HG03095 (cell line): Measurements from ENCODE around the gene PODXL2.
"Not testable (repeated sequence)": the region's sequence is repeated elsewhere in the genome, so short reads cannot be mapped to it uniquely, and the experiment has no call there.

Source experiments
- ATAC-seq: cut with Tn5 transposase; IDR thresholded peaks from one replicate; pipeline ENCODE4 v1.9.1; 2021; ENCODE audit warnings: moderate library complexity; ENCODE audit not compliant: unreplicated experiment

PODXL2 gene

DNA sequence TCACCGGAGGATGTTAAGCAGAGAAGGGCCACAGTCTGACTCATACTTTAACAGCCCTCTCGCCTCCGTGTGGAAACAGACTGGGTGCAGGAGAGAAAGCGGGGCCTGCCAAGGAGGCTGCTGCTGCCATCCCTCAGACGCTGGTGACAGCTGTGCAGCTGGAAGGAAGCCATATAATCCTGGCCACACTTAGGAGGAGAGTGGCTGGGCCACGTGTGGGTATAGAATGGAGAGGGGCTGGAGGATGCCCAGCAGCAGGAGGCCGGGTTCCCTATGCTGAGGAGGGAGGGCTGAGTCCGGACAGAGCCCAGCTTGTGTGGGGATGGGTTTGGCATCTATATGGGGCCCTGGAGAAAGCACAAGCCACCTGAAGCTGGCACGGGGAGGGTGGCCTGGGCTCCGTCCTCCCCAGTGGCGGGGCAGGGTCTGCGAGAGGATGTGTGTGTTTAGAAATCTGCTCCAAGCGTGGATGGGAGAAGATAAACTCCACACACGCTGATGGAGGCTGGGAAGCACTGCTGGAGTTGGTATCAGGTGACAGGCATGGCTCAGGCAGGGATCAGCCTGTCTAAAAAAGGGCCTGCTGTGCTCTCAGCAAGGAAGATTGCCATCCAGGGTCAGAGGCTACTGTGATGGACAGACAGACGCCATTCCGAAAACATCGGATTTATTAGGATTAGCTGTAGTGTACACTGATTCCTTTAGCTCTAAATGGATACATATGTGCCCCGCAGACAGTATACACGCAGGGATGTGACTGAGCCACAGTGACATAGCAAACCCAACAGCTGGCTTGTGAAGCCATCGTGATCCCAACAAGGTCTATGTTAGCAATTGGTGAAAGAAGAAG lies 59.7 kb downstream of the PODXL2 start:
- no peak for ATAC-seq

DNA sequence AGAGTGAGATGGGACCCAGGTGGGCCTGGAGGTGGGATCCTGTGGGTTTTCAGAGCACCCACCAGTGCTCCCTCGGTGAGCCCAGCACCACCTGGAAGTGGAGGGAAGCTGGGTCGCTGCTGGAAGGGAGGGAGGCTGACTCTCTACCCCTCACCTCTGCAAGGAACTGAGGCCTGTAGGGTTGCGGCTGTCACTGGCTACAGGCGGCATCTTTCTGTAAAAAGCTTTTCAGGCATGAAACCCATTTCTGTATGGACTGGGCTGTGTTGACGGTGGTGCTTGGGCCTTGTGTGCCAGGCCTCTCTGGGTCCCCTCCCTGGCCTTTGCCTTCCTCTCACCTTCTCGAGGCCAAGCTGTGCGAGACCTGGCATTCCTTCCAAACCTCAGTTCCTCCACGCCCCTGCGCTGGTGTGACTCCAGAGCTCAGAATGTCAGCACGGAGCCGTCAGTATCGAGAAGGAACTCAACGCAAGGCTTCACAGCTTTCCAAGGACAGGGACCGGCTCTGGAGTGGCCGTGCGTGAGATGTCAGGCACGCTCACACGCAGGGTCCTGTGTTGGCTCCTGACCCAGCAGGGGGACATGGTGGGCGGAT lies 60.4 kb downstream of the PODXL2 start:
- ATAC-seq: no peak

DNA sequence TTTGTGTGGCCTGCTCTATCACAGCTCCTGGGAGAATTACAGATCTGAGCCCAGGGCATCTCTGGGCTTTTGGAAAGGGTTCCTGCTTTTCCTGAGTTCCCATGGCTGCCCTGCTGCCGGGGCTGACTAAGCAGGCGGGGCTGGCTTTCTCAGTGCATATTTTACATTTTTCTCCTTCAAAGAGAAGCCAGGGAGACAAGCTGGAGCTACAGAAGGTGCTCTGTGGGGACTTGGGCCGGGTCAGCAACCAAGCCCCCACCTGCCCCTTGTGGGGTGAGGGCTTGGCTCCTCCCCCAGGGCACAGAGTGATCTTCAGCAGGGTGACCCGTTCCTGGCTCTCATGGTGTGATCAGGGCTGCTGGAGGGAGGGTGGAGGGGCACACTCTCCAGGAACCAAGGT lies 61.1 kb downstream of the PODXL2 start:
- ATAC-seq: no peak

DNA sequence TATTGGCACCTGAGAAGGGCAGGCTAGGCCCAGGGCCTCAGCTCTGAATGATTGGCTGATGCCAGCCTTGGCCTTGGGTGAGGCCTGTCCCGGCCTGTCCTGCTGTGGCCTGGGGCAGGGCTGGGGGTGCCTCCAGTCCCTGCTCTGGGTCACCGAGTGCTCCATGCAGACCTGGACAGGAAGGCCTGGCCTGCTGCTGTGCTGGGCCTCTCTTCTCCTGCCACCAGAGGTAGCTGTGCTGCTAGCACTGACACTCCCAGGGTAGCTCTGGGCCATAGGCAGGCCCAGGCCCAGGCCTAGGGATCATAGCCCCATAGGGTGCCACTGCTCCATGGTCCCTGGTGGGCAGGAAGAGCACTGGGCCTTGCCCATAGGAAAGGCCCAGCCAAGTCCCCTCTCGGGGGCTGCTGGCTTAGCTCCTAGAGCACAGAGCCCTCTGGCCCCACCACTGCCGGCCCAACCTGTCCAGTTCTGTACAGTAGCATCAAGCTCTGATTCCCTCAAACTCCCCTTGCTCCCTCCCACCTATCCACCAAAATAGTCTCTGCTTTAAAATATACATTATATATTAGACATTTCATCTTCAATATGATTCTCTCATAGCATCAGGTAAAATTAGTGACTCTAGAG lies 62.0 kb downstream of the PODXL2 start:
- no peak for ATAC-seq

DNA sequence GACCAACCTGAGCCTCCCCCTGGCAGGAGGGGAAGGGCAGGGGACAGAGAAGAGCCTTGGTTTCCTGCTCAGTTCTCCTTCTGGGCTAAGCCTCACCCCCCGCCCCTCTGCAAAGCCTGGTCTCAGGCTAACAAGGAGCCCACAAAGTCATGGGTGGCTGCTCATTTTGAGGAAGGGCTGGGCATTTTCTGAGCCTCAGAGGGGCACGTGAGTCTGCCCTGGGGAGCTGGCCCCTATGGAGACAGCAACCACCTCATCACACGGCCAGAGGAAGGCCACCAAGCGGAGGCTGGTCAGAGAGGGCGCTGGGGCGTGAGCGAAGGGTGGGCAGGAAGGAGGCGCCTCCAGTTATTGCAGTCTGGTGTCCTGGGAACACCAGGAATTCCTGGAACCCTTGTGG lies 62.5 kb downstream of the PODXL2 start:
- no peak for ATAC-seq

DNA sequence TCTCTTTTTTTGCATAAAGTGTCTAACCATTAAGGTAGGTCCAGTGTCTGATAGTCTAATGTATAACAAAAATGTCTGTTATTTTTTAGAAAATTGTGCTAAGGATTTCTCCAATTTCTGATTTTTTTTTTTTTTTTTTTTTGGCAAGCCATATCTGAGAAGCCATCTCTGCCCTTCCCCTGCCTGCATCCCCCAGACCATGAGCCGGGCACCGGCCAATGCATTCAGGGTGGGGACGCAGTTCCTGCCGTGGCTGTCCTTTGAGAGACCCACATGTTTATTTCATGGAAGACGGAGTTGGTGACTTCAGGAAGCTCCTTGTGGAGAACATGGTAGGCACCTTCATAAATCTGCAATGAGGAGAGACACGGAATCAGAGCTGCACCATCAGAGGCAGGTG lies 63.0 kb downstream of the PODXL2 start:
- no peak for ATAC-seq

DNA sequence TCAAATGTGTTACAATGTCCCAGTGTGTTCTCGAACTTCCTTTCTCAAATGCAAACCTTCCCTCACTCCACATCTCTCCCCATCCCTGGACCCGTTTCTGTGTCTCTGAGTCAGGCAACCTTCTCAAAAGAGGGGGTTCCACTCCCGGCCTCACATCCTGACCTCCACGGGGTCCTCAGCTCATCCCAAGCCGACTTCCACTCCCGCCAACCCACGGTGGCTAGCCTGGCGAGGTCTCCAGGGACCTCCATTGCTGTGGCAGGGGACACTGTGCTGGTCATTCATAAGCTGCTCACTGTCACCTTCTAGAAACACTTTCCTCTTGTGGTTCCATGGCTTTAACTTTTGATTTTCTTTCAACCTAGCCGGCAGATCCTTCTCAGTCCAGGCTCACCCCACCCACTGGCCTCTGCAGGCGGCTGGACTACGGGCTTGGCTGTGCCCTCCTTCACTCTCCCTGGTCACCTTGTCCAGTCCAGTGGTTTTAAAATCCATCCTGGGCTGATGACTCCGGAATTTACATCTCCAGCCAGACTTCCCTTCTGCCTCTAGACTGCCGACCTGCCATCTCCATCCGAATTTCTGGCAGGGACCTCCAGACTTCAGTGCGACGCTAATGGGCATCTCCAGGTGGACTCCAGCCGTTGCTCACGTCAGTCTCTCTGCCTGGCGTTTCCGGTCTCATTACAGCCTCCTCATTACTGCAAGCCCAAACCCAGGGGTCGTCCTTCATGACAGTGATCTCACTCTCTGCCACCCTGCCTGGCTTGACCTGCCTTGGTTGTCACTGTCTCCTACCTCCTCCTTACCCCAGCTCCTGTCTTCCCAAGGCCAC lies 63.7 kb downstream of the PODXL2 start:
- ATAC-seq: no peak

DNA sequence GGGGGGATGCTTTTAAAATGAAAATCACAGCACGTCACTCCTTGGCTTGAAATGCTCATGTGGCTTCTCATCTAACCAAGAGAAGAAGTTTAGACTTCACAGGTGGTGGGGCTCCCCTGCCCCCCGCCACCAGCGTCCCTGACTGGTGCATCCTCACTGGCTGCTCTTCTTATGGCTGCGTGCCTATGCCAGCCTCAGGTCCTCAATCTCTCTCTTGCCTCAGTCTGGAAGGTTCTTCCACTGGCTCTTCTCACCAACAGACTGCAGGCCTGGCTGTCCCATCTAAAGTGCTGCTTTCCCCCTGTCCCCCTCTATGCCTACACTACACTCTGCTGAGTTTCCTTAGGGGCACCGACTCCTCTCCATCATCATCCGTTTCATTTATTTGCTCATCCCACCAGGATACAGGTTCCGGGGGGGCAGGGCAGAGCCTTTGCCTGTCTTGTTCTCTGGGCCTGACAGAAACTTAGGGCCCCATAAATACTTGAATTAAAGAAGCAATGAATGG lies 64.4 kb downstream of the PODXL2 start:
- no peak for ATAC-seq

DNA sequence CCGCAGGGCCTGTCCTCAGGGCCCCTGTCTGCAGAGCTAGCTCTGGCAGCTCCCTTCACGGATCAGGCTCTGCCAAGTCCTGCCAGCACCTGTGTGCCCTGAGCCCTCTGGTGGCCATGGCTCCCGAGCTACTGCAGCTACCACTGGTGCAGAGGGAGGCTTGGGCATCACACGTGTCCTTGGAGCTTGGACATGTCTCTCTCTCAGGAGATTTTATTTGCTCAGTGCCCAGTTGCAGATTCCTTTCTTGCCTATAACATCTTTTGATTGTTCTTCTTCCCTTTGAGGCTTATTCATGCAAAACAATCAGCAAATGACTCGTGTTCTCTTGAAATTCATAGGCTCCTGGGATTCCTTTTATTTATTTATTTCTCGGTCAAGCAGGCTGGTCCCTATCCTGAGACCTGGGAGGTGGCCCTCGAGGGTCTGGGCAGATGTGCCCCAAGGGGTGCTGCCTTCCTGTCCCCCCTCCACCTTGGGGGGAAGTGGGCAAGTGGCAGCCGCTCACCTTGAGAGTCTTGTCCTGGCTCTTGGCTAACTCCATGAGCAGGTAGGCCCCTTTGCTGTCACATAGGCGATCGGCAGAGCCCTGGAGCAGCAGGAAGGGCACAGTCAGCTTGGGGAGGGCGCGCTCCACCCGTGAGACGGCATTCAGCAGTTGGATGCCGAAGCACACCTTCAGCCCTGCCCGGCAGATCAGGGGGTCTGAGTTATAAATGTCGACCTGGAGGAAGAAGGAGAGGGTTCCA lies 65.7 kb downstream of the PODXL2 start:
- ATAC-seq: no peak

DNA sequence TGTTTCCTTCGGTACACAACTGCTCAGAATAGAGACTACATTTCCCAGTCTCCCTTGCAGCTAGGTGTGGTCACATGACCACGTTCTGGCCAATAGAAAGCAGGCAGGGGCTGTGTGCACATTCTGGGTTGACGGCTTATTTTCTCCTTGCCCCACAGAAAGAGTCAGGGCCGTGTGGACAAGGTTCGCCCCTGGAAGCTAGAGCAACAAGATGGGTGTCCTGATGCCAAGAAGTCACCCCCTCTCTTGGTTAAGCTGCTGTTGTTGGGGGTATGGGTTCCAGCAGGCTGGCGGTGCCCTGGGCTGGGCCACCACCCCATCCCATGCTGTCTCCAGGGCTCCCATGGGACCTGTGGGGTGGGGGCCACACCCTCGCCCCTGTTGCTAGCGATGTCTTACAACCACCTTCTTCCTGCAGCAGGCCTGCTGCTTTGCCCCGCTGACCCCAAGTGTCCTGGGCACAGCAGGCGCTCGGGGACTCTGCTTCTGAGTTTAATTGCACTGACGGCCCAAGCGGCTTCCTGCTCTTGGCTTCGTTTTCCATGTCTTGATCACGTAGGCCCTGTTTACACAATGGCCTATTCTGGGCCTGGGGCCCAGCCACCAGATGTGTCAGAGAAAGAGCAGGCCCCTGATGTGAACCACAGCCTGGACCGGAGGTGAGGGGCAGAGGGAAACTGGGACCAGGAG lies 68.7 kb downstream of the PODXL2 start:
- no peak for ATAC-seq

DNA sequence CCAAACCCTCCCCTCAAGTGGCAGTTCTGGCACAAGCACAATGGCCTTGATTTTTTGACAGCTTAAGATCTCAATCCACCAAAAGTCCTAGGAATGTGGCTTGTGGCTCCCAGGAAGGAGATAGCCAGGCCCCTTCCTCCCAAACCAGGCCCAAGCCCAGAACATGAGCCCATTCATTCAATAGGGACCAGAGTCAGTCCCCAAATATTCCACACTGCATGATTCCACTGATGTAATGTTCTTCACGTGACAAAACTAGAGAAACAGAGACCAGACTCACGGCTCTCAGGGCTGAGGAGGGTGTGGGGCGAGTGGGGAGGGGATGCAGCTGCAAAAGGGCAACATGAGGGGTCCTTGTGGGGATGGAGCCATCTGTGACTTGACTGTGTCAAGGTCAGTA lies 69.3 kb downstream of the PODXL2 start:
- ATAC-seq: no peak

DNA sequence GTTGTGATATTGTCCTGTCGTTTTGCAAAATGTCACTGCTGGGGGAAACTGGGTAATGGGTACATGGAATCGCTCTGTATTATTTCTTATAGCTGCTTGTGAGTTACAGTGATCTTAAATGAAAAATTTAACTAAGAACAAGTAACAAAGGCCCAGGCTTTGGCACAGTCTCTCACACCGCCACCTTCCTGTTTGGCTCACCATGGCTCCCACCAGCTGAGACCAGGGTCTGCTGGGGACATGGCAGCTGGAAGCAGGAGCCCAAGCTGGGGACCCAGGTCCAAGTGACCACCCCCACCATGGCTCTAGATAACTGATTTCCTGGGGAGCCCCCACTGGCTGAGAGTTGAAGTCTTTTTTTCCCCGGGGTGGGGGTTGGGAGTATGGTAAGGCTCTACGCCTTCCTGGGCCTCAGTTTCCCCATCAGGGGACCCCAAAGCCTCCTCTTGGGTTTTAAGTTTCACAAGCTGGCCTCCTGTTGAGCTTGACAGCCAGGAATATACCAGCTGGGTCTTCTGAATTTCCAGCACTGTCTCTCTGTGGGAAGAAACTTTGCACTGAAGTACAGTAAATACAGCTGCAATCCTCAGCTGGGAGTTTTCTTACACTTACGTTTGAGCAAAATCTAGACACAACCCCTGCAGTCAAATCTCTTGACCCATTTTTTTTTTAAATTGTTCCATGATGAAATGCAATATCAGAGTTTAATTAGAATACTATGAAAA lies 69.9 kb downstream of the PODXL2 start:
- ATAC-seq: no peak

DNA sequence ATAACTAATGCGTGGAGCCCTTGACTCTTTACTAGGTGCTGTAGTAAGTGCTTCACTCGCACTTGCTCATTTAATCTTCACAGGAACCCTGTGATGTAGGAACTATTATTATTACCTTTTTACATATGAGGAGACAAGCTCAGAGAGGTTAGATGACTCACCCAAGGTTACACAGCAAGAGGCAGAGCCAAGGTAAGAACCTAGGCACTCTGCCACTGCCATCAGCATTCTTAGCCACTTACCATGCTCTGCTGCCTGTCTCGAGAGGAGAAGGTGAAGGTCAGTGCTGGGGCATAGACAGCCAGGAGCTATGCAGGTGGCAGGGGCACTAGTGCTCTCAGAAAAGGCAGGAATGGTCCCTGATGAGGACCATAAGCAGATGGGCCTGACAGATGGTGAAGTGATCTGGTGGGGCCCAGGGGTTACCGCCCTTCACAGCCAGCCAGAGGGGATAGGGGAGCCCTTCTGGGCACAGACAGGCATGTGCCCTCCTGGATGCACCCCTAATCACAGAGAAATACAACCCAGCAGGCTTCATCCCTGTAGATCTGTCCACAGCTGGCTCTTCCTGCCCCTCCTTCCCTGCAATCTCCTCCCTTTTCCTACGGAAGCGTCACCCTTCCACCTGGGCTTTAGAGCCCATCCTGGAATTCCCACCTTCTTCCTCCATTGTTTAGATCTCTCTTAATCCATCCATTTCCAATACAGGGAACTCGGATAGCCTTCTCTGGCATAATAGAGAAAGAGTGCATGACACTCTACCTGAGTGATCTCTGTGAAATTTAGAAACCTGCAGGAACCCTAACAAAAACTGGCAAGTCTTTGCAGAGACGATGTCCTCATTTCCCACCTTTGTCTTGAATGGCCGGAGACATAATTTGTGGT lies 70.7 kb downstream of the PODXL2 start:
- no peak for ATAC-seq

DNA sequence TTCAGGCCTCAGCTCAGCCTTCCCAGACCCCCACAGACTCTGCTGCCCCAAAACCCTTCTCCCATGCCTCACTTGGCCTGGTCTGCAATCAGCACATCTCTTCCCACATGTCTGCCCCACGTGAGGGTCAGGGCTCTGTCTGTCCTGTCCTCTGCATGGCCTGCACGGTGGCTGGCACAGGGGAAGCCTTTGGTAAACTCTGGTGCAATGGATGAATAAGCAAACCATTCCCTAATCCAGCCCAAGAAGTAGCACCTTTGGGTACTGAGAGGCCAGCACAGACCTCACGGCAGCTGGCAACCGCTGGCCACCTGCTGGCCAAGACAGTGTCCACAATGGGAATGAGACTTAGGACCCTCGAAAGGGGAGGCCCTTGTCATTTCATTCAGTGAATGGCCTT lies 71.4 kb downstream of the PODXL2 start:
- no peak for ATAC-seq

DNA sequence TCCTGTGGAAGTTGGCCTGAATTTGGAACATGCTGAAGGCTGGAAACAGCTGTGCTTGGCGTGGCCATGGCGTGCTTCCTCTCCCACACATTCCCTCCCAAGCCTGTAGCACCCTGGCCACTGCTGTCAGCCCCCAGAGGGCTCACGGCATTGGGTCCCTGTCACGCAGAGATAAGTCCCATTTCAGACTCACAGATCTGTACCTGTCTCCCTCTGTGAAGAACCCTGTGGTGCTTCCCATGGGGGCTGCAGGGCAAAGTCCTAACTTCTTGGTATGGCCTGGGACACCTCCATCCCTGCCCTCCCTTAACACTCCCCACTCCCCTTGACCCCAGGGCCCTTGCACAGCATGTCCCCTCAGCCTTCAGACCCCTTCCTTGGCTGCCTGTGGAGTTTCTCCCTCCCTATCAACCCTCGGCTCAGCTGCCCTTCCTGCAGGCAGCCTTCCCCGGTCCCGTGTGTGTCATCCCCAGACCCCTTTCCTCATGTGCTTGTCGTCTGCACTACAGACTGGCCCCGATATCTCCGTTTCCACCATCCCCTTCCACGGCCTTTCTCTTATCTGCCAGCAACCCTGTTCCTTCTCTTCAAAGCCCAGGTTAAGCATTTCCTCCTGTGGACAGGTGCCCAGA lies 72.4 kb downstream of the PODXL2 start:
- ATAC-seq: no peak

DNA sequence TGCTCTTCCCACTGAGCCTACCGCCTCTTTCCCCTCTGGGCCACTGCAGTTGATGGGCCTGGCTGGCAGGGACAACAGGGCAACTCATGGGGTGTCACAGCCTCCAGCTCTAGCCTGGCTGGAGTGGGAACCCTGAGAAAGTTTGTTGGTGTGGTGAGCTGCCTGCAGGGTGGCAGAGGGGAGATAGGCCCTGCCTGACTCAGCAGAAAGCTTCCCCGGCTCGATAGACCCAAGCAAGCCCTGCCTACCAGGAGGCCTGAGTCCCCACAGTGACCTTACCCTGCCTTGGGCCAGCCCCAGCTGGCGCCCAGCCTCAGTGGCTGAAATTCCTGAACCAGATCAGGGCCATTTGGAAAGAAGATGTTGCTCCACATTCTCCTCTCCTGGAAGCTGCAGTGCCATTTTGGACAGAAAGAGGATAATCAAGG lies 73.2 kb downstream of the PODXL2 start:
- ATAC-seq: no peak

DNA sequence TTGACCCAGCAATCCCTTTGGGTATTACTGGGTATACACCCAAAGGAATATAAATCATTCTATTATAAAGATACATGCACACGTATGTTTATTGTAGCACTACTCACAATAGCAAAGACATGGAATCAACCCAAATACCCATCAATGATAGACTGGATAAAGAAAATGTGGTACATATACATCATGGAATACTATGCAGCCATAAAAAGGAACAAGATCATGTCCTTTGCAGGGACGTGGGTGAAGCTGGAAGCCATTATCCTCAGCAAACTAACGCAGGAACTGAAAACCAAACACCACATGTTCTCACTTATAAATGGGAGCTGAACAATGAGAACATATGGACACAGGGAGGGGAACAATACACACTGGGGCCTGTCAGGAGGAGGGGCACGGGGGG lies 75.9 kb downstream of the PODXL2 start:
- ATAC-seq: not testable (repeated sequence)

DNA sequence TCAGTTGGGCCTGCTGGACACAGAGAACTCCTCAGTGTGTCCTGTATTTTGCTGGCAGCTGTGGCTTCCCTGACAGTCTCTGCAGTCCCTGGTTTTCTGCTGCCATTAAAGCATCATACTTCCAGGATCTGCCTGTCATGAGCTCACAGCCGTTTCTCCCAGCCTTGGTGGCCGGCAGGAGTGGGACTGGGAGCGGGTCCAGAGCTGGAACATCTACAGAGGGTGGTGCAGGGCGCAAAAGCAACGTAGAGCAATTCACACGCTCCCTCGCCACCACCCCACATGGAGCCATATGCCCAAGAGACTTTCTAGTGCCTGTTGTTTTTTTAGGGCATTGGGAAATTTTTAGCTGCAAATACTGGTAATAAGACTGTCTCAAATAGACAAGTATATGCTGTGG lies 77.3 kb downstream of the PODXL2 start:
- no peak for ATAC-seq
